Calu3 (cell line): Measurements from ENCODE around the gene JARID2. TPM values are rescaled to one million over a fixed set of nuclear protein-coding genes. Genes with fewer than 3 reads are reported as not detected.

Experiments
- BruUV-seq: library from RNA; stranded (reverse); fragments of 400-500 nt; replicated peaks from 2 replicates; lab custom pipeline; 2021; lab: Mats Ljungman, UMichigan
- CTCF ChIA-PET: fragments of 300-600 bp; sonication (Branson Sonifier 250); formaldehyde crosslinking; loops from one replicate; lab custom pipeline; 2022; ENCODE audit warnings: antibody characterized with exemption; lab: Charles Lee
- DNase-seq: peaks from one replicate; pipeline ENCODE4 v3.0.0; 2022
- H3K27ac Mint-ChIP-seq: one replicate; pipeline ENCODE4 v1.8.0; 2022; ENCODE audit warnings: mixed read lengths; ENCODE audit not compliant: unreplicated experiment
- H3K27me3 Mint-ChIP-seq: one replicate; pipeline ENCODE4 v1.8.0; 2022; ENCODE audit warnings: mixed read lengths; ENCODE audit not compliant: unreplicated experiment
- H3K36me3 Mint-ChIP-seq: one replicate; pipeline ENCODE4 v1.8.0; 2022; ENCODE audit warnings: mild to moderate bottlenecking, moderate library complexity, mixed read lengths; ENCODE audit not compliant: insufficient read depth, unreplicated experiment
- H3K4me1 Mint-ChIP-seq: one replicate; pipeline ENCODE4 v1.8.0; 2022; ENCODE audit warnings: mild to moderate bottlenecking, low read depth, mixed read lengths; ENCODE audit not compliant: unreplicated experiment
- H3K4me3 Mint-ChIP-seq: one replicate; pipeline ENCODE4 v1.8.0; 2022; ENCODE audit warnings: mild to moderate bottlenecking, low read depth, moderate library complexity, mixed read lengths; ENCODE audit not compliant: unreplicated experiment
- H3K9me3 Mint-ChIP-seq: one replicate; pipeline ENCODE4 v1.8.0; 2022; ENCODE audit warnings: low read depth, mixed read lengths; ENCODE audit not compliant: unreplicated experiment
- CTCF ChIP-seq: fragments of 200-600 bp; IDR thresholded peaks from one replicate; pipeline ENCODE4 v1.8.0; 2022; ENCODE audit warnings: antibody characterized with exemption; ENCODE audit not compliant: unreplicated experiment
- intact Hi-C: fragments of 100-400 bp; cut with micrococcal nuclease; formaldehyde crosslinking; loops from one replicate; pipeline ENCODE4 v1.10.0; 2022; ENCODE audit not compliant: unreplicated experiment
- total RNA-seq: library from RNA; stranded (reverse); gene quantifications from 2 replicates; pipeline ENCODE4 v1.2.3, GENCODE V29; 2022

JARID2 gene
- total RNA-seq, 1 experiment from 2014 or later = 9.4 TPM

- no peak overlapping the region for H3K27ac Mint-ChIP-seq
- TF ChIP-seq CTCF = no peak
- no peak overlapping the region for H3K4me3 Mint-ChIP-seq
- no peaks in the 10 kb centered on the region for H3K27me3 Mint-ChIP-seq
- H3K9me3 Mint-ChIP-seq = no peaks in the 10 kb centered on the region
- intact Hi-C loops = no loop called here
- no peaks in the 10 kb centered on the region for H3K36me3 Mint-ChIP-seq
- no peaks in the 10 kb centered on the region for H3K4me1 Mint-ChIP-seq
- no TSS peak for BruUV-seq
- no peak for DNase-seq
- CTCF ChIA-PET = interaction anchor here (0.9 kb wide), 1 partner anchor 13 kb away, joined by 3 read pairs; no protein-coding TSS in a partner anchor
Measured at GRCh38 chr6:15401769-15402250, 155.9 kb downstream of the JARID2 start.

- intact Hi-C loops = no loop called here
- no peak overlapping the region for H3K4me3 Mint-ChIP-seq
Measured at GRCh38 chr6:15402406-15403045, 156.7 kb downstream of the JARID2 start.

DNA sequence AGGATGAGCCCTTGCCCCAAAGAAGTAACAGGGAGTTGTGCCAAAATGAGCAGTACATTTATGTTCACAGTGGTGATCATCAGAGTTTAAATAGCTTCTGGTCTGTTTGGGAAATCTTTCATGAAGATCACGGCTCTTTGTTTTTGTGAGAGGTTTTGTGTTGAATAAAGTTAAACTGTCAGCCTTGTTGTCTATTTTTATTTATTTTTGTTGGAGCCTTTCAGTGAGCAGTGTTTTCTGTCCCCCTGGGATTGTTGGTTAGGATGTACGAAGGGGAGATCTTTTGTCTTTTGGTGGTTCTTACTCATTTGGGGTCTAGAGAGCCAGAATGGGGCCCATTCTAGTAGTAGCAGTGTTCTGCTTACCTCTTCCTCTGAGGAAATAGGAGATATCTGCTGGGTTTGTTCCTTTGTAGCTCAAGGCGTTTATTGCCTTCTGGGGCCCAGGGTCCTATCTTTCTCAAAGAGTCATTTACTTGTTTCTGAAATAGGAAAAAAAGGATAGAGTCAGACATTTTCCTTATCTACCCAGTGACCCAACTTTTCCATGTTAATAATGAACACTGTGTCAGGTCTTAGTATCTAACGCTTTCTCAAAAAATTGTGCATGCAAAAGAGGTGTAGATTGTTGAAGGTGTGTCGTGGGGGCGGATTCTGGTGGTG lies 157.4 kb downstream of the JARID2 start:
- CTCF ChIA-PET = no interaction called here
- DNase-seq = no peak
- H3K36me3 Mint-ChIP-seq = no peaks in the 10 kb centered on the region
- BruUV-seq = no TSS peak
- TF ChIP-seq CTCF = no peak
- no peaks in the 10 kb centered on the region for H3K4me1 Mint-ChIP-seq
- no peaks in the 10 kb centered on the region for H3K9me3 Mint-ChIP-seq
- intact Hi-C loops = no loop called here
- H3K27me3 Mint-ChIP-seq = no peaks in the 10 kb centered on the region
- peak overlapping the region; percentile 23 for H3K27ac Mint-ChIP-seq
- H3K4me3 Mint-ChIP-seq = no peak overlapping the region

More at GRCh38 chr6:15402406-15403045, 156.7 kb downstream of the JARID2 start:
- H3K27ac Mint-ChIP-seq = peak overlapping the region; percentile 23
- no peaks in the 10 kb centered on the region for H3K27me3 Mint-ChIP-seq
- CTCF ChIA-PET = no interaction called here
- no peak for TF ChIP-seq CTCF
- H3K4me1 Mint-ChIP-seq = no peaks in the 10 kb centered on the region
- no peaks in the 10 kb centered on the region for H3K9me3 Mint-ChIP-seq
- H3K36me3 Mint-ChIP-seq = no peaks in the 10 kb centered on the region
- BruUV-seq = no TSS peak
- DNase-seq = no peak

DNA sequence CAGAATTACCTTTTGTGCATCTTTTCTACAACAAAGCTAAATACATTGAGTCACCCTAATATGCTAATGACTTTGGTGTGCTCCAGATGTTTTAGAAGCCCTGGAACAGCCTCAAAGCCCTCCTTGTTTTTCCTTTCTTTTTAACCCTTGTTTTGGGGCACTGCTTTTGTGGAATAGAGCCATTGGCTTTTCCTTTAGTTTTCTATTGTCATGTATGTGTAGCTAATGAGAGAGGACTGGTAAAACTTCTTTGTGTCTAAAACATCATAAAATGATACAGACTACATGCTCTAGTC lies 158.8 kb downstream of the JARID2 start:
- H3K4me1 Mint-ChIP-seq = no peaks in the 10 kb centered on the region
- no peak for TF ChIP-seq CTCF
- intact Hi-C loops = no loop called here
- no peaks in the 10 kb centered on the region for H3K9me3 Mint-ChIP-seq
- H3K4me3 Mint-ChIP-seq = no peak overlapping the region
- H3K27ac Mint-ChIP-seq = no peak overlapping the region
- no peaks in the 10 kb centered on the region for H3K36me3 Mint-ChIP-seq
- DNase-seq = no peak
- no peaks in the 10 kb centered on the region for H3K27me3 Mint-ChIP-seq
- BruUV-seq = no TSS peak
- CTCF ChIA-PET = no interaction called here
